ENCODE measurements around the gene RCN1.
"Not testable (repeated sequence)": the region's sequence is repeated elsewhere in the genome, so short reads cannot be mapped to it uniquely, and the experiment has no call there.

RCN1 gene

GRCh38 chr11:32115446-32115845 lies 24.6 kb downstream of the RCN1 start:
- no peak for ATAC-seq (ENCODE audit: insufficient read depth, low read depth)
- no peak overlapping the region for H3K4me3 ChIP-seq (ENCODE audit: low read depth in 1 of 2, low read length in 2 of 2)
- H2AFZ ChIP-seq (ENCODE audit: low read depth, low read length), result no peak overlapping the region
- no peak overlapping the region for H3K27ac ChIP-seq (ENCODE audit: low read length)
- H4K20me1 ChIP-seq (ENCODE audit: insufficient read depth, low read length), result no peaks in the 10 kb centered on the region
- no peaks in the 10 kb centered on the region for H3K36me3 ChIP-seq (ENCODE audit: insufficient read depth, low read length)
- DNase-seq, result no peak
- no peaks in the 10 kb centered on the region for H3K9me3 ChIP-seq (ENCODE audit: insufficient read depth, low read length, severe bottlenecking)
- H3K4me2 ChIP-seq (ENCODE audit: insufficient read depth, low read length), result no peak overlapping the region
- no peaks in the 10 kb centered on the region for H3K4me1 ChIP-seq (ENCODE audit: insufficient read depth, low read length)
- no peaks in the 10 kb centered on the region for H3K79me2 ChIP-seq (ENCODE audit: insufficient read depth, low read length)
- TF ChIP-seq EZH2 (IDR thresholded peaks at IDR 0.05; ENCODE audit: borderline replicate concordance, low read depth, low read length, severe bottlenecking) (no peak), CTCF (IDR thresholded peaks at IDR 0.05; ENCODE audit: borderline replicate concordance, extremely low read depth, low read length, poor library complexity, severe bottlenecking) (no peak)
- H3K27me3 ChIP-seq (ENCODE audit: insufficient read depth, low read length, poor library complexity), result no peaks in the 10 kb centered on the region
- no peak overlapping the region for H3K9ac ChIP-seq (ENCODE audit: low read depth, low read length)

- H3K9me3 ChIP-seq (ENCODE audit: insufficient read depth, low read length, severe bottlenecking), result no peaks in the 10 kb centered on the region
- no peak overlapping the region for H3K27ac ChIP-seq (ENCODE audit: low read length)
- H2AFZ ChIP-seq (ENCODE audit: low read depth, low read length), result no peak overlapping the region
- H3K9ac ChIP-seq (ENCODE audit: low read depth, low read length), result no peak overlapping the region
- TF ChIP-seq CTCF (IDR thresholded peaks at IDR 0.05; ENCODE audit: borderline replicate concordance, extremely low read depth, low read length, poor library complexity, severe bottlenecking), result no peak
- no peak for TF ChIP-seq EZH2 (IDR thresholded peaks at IDR 0.05; ENCODE audit: borderline replicate concordance, low read depth, low read length, severe bottlenecking)
- no peak overlapping the region for H3K4me3 ChIP-seq (ENCODE audit: low read depth in 1 of 2, low read length in 2 of 2)
- no peak for DNase-seq
- no peaks in the 10 kb centered on the region for H3K27me3 ChIP-seq (ENCODE audit: insufficient read depth, low read length, poor library complexity)
- H4K20me1 ChIP-seq (ENCODE audit: insufficient read depth, low read length), result no peaks in the 10 kb centered on the region
- ATAC-seq (ENCODE audit: insufficient read depth, low read depth), result no peak
- H3K36me3 ChIP-seq (ENCODE audit: insufficient read depth, low read length), result no peaks in the 10 kb centered on the region
- no peaks in the 10 kb centered on the region for H3K79me2 ChIP-seq (ENCODE audit: insufficient read depth, low read length)
- H3K4me2 ChIP-seq (ENCODE audit: insufficient read depth, low read length), result no peak overlapping the region
- H3K4me1 ChIP-seq (ENCODE audit: insufficient read depth, low read length), result no peaks in the 10 kb centered on the region; the same call in 1 of the 2 replicates
These were observed 25.8 kb downstream of the RCN1 start for GRCh38 chr11:32116668-32117067.

GRCh38 chr11:32118025-32118974 lies 27.4 kb downstream of the RCN1 start:
- Histone ChIP-seq H4K20me1 (ENCODE audit: insufficient read depth, low read length) (no peaks in the 10 kb centered on the region), H3K4me3 (ENCODE audit: low read depth in 1 of 2, low read length in 2 of 2) (no peak overlapping the region), H3K9me3 (ENCODE audit: insufficient read depth, low read length, severe bottlenecking) (no peaks in the 10 kb centered on the region), H3K4me2 (ENCODE audit: insufficient read depth, low read length) (no peak overlapping the region), H2AFZ (ENCODE audit: low read depth, low read length) (no peak overlapping the region), H3K27me3 (ENCODE audit: insufficient read depth, low read length, poor library complexity) (no peaks in the 10 kb centered on the region), H3K27ac (ENCODE audit: low read length) (no peak overlapping the region), H3K36me3 (ENCODE audit: insufficient read depth, low read length) (no peaks in the 10 kb centered on the region), H3K4me1 (ENCODE audit: insufficient read depth, low read length) (no peaks in the 10 kb centered on the region; the same call in 1 of the 2 replicates), H3K79me2 (ENCODE audit: insufficient read depth, low read length) (no peaks in the 10 kb centered on the region), H3K9ac (ENCODE audit: low read depth, low read length) (no peak overlapping the region)
- ATAC-seq (ENCODE audit: insufficient read depth, low read depth) (no peak), DNase-seq (no peak)
- TF ChIP-seq EZH2 (IDR thresholded peaks at IDR 0.05; ENCODE audit: borderline replicate concordance, low read depth, low read length, severe bottlenecking) (no peak), CTCF (IDR thresholded peaks at IDR 0.05; ENCODE audit: borderline replicate concordance, extremely low read depth, low read length, poor library complexity, severe bottlenecking) (no peak)

GRCh38 chr11:32119139-32119538 lies 28.3 kb downstream of the RCN1 start:
- not testable (repeated sequence) for H3K9me3 ChIP-seq (ENCODE audit: insufficient read depth, low read length, severe bottlenecking); H3K27me3 ChIP-seq (ENCODE audit: insufficient read depth, low read length, poor library complexity); H3K9ac ChIP-seq (ENCODE audit: low read depth, low read length); H2AFZ ChIP-seq (ENCODE audit: low read depth, low read length); H4K20me1 ChIP-seq (ENCODE audit: insufficient read depth, low read length); ATAC-seq (ENCODE audit: insufficient read depth, low read depth); DNase-seq; H3K27ac ChIP-seq (ENCODE audit: low read length); H3K36me3 ChIP-seq (ENCODE audit: insufficient read depth, low read length); H3K4me2 ChIP-seq (ENCODE audit: insufficient read depth, low read length); H3K4me1 ChIP-seq (ENCODE audit: insufficient read depth, low read length); H3K79me2 ChIP-seq (ENCODE audit: insufficient read depth, low read length); H3K4me3 ChIP-seq (ENCODE audit: low read depth in 1 of 2, low read length in 2 of 2)

All from DND-41 (cell line).